NCI-H748 (cell line): ENCODE data around the gene PNLIPRP3.
"Not testable (repeated sequence)": the region's sequence is repeated elsewhere in the genome, so short reads cannot be mapped to it uniquely, and the experiment has no call there.

Experiments
- DNase-seq: peaks from one replicate; lab custom pipeline; 2025; ENCODE audit not compliant: unreplicated experiment; lab: John Stamatoyannopoulos, UW

Gene PNLIPRP3

DNA sequence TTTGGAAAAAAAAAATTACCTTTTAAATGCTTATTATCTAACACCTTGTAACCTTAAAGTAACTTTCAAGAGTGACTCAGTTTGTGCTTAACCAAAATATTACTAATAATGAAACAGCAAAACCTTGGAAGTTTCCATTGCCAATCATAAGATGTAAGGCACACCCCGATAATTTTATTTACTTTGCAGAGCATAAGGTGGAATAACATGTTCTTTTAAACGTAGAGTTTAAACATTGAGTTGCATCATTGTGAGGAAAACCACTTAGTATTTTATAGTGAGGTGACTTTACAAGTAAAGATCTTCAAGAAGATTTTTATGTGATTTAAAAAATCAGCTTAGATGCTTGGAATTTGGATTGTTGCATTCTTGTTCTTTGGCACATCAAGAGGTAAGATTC, at the start of gene PNLIPRP3:
Gene PNLIPRP3 (plus strand): TSS at position 177 of the 400 bp plus-strand sequence. CDS start 166 bp downstream, at position 343.
- DNase-seq: no peak

DNA sequence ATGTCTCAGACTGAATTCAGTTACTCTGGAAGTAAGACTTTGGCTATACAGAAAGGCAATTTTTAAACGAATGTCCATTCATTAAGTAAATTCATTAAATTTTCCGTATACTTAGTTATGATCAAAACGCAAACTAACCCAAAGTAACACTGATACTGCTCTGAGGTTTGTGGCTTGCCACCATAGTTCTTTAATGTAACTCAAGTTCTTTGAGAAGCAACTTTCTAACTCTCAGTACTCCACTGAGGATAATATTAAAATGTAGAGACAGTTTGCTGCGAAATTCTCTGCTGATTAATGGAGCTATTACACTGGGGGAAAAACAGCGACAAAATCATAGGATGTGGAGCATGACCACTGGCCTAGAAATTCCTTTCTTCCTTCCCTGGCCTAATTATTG, 45.4 kb upstream of the PNLIPRP3 start:
- no peak for DNase-seq

DNA sequence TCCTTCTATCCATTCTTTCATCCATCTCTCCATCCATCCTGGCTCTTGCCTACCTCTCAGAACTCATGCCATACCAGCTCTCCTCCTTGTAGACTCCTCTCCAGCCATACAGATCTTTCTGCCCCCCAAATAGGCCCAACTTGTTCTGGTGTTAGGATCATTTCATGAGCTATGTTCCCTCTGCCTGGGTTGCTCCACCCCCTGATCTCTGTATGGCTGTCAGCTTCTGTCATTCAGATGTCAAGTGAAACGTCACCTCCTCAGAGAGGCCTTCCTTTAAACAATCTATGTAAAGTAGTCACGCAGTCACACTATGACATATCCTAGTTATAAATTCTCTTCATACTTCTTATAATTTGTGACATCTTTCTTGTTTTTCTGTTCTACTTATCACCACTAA, 42.3 kb upstream of the PNLIPRP3 start:
- no peak for DNase-seq

DNA sequence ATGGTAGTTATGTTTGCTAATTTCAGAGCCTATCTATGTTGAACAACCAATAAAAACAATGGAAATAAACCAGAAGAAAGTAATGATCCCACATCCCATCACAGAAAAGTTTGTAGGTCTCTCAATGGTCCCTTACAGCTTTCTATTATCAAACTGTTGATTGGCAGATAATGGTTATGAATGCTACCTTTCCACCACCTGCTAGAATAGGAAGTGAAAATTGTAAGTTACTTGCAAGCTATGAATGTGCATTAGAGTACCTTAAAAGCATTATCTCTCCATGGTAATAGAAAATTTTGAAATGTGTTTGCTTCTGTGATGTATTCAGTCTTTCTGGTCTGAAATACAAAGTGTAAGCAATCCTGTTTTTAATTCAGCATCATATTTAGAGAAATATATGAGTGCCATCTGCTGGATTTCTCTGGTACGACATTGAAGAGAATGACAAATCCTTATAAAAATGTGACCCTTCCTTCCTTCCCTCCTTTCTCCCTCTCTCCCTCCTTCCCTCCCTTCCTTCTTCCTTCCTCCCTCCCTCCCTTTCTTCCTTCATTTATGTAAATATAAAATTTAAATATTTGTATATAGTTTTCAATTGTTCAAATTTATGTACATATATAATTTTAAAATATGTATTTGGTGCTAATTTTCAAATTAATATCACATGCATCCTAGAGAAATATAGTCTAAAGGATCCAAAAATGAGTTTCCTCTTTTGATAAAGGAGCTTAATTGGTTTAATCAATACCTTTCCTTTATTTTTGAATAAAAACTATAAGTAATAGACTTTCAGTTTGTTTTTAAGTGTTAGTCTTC, 41.4 kb upstream of the PNLIPRP3 start:
- DNase-seq: peak; percentile 8

- DNase-seq: not testable (repeated sequence)
These were observed 34.3 kb upstream of the PNLIPRP3 start for GRCh38 chr10:116393246-116393831.

- DNase-seq: no peak
These were observed 32.2 kb upstream of the PNLIPRP3 start for GRCh38 chr10:116395223-116395985.

DNA sequence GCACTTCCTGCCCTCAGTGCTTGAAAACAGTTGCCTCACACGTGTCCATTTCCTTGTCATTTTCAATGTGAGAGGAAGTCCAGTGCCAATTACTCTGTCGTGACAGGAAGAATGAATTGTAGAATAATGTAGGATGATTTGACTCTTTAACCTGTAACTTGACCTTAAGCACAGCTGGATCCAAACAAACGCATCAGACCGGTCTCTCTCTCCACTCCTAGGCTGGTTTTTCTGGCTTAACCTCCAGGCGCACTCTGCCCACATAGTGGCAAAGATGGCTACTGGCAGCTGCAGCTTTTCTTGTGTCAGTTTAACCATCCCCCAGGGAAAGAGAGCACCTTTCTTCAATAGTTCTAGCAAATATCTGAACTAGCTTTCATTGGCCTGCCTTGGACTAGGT, 29.4 kb upstream of the PNLIPRP3 start:
- DNase-seq: no peak

DNA sequence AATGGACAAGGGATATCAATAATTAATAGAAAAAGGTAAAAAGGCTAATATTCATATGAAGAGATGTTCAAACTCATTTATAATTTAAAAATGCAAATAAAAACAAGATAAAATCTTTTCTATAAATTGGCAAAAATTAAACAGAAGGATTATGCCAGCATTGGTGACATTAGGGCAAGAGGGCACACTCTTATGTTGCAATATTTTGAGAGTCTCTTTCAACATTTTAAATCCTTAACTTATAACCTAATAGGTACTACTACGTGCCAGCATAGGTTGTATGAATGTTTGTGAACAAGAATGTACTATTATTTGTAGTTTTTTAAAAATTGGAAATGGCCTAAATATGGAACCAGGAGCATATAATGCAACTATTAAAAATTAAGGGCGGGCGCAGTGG, 24.8 kb upstream of the PNLIPRP3 start:
- DNase-seq: no peak

- no peak for DNase-seq
These were observed 23.9 kb upstream of the PNLIPRP3 start for GRCh38 chr10:116403740-116404250.

- no peak for DNase-seq
These were observed 18.9 kb upstream of the PNLIPRP3 start for GRCh38 chr10:116408719-116409118.

GRCh38 chr10:116410351-116410750, 17.3 kb upstream of the PNLIPRP3 start:
- no peak for DNase-seq

DNA sequence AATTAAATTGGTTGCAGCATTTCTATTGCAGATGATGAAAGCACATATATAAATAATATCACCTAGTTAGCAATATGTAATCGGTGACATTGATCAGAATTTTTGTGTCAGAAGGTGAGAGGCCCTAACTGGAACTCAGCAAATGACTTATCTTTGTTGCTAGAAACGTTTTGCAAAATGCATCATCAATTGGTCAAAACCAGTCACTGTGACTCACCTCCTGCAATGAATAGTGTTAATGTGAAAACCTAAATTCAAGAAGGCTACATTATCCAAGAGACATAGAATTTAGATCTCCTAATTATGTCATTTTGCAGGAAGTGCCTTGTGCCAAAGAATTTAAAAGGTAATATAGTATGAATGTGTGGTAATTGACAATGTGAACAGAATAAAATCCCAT, 9.8 kb upstream of the PNLIPRP3 start:
- DNase-seq: no peak

DNA sequence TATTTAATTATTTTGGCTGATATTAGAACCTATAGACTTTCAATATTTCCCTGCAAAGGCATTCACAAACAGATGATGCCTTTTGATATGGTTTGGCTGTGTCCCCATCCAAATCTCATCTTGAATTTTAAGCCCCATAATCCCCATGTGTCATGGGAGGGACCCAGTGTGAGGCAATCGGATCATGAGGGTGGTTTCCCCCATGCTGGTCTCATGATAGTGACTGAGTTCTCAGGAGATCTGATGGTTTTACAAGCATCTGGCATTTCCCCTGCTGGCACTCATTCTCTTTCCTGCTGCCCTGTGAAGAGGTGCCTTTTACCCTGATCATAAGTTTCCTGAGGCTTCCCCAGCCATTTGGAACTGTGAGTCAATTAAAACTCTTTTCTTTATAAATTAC, 9.3 kb upstream of the PNLIPRP3 start:
- DNase-seq: no peak

DNA sequence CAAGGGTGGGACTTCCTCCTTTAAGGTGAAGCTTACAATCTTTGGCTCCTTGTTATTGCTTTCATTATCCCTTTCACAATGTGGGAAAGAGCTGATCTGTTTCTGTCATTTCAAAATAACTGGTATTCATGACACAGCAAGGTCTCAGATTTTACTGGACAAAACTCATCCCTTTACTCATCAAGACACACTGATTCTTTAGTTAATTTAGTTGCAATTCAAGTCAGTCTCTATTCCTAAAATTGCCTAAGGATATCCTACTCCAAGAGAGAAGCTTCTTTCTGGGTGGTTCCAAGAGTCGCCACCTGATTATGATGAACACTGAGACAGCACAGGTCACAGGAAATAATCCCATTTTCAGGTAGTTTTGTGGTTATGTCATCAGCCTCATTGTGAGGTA, 5.8 kb upstream of the PNLIPRP3 start:
- no peak for DNase-seq

DNA sequence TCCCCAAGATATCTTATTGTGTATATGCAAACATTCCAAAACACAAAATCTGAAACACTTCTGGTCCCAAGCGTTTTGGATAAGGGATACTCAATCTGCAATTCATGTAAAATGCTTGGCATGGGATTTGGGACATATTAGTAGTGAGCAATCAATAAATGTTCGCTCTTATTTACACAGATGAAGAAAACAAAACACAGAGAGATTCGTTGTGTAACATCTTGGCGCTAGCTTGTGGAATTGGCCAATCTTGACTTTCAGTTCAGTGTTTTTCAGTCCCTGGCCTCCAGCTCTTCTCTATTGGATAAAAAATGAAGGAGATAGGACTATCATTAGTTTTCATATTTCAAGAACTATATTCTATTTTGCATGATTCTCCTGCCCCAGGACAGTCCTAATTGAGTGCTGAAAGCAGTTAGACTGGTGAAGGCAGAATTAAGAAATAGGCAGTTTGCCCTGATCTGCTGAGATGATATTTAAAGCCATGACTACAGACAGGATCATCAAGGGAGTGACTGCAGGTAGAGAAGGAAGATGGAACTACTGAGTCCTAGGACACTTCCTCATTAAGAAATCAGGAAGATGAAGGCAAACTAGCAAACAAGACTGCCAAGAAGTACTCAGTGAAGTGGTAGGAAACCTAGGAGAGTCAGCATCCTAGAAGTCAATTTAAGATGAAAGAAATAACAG, 1.8 kb downstream of the PNLIPRP3 start:
- no peak for DNase-seq

DNA sequence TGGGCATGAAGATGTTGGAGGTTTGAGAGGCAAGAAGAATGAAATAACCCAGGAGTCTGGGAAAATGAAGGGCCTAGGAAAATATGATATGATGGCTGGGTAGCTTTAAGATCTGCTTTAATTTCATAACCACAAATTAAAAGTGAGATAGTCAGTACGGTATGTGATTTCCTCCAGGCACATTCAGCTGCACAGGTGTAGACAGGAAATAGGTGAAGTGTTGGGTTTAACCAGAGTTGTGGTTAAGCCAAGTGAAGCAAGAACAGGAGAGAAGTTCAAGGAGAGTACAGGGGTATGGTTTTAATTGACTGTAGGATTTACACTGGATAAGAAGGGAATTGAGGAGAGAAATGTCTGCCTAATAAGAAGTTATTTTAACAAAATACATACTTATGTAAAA, 2.6 kb downstream of the PNLIPRP3 start:
- no peak for DNase-seq

DNA sequence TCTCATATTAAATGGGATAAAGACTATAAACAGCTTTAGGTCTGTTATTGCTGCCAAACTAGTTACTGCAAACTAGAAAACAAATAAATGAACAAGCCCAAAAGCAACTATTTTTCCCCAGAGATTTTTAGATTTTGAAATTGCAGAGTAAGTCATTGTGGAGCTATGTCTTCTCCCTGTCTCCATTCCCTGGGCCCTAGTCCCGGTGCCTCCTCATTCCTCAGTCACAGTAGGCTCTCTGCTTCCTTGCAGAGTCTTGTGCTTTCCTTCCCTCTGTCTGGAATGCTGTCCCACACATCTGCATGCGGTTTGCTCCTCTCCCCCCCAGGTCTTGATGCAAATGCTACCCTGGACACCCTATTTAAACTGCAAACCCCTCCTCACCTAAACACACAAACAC, 4.0 kb downstream of the PNLIPRP3 start:
- no peak for DNase-seq

- no peak for DNase-seq
These were observed 9.5 kb downstream of the PNLIPRP3 start for GRCh38 chr10:116437076-116437692.

DNA sequence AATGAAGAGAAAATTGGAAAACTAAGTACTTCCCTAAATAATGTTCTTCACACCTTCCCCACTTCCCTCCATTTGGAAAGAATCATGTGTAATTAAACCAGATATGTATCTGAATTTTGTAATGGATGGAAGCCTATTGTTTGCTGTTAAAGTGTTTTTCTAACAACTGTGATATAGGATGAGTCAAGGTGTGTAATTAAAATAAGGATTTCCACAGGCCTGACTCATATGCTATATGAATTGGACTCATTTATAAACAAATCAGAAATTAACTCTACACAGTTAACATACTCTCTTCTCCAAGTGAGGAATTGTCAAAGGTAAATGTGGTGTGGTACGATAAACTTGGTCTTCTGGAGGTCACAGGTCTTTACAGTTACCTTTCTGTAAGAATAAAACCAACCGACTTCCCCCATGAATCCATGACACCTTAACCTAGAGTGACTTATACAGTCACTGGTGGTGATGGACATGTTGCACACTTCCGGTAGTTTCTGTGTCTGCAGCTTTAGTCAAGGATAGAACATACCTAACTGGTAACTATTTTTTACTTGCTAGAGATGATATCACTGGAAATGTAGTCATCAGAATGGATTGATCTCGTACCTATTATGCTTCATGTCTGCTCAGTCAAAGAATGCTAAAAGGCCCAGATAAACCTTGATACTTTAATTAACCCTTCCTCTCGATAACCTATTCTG, 12.8 kb downstream of the PNLIPRP3 start:
- no peak for DNase-seq

- peak; percentile 22 for DNase-seq
These were observed 17.0 kb downstream of the PNLIPRP3 start for GRCh38 chr10:116444527-116445142.
